Measurements from ENCODE around the gene CCDC97. TPM values are rescaled to one million over a fixed set of nuclear protein-coding genes. Genes with fewer than 3 reads are reported as not detected.

The CCDC97 gene
- total RNA-seq, 2 donors from 2014 or later, result 8.1 to 16.2 TPM

DNA sequence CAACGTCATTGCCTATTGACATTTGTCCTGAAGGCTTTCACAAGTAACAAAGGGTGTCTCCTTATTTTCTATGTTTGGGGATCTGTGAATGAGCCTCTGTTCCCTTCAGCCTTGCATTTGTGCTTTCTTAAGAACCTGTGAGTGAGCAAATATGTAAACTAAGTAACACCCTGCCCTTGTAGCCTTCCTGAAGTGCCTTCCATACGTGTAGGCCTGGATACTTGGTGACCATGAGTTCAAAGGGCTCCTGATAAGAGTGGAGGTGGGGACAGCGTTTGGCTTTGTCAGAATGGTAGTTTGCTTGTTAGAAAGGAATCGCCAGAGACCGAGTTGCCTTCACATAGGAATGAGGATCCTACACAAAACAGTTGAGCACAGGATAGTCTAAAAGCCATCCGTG, 14.5 kb upstream of the CCDC97 start:
- Histone ChIP-seq H3K36me3 (peaks cover 71% of the 10 kb centered on the region), H3K27me3 (no peaks in the 10 kb centered on the region), H3K9me3 (no peaks in the 10 kb centered on the region), H3K4me1 (peaks cover 0 to 47% of the 10 kb centered on the region in 2 donors), H3K27ac (peak overlapping the region; percentile 90 to 95), H3K4me3 (no peak overlapping the region)
- DNase-seq (ENCODE audit: low spot score), result no peak
- TF ChIP-seq, protein P1, sequence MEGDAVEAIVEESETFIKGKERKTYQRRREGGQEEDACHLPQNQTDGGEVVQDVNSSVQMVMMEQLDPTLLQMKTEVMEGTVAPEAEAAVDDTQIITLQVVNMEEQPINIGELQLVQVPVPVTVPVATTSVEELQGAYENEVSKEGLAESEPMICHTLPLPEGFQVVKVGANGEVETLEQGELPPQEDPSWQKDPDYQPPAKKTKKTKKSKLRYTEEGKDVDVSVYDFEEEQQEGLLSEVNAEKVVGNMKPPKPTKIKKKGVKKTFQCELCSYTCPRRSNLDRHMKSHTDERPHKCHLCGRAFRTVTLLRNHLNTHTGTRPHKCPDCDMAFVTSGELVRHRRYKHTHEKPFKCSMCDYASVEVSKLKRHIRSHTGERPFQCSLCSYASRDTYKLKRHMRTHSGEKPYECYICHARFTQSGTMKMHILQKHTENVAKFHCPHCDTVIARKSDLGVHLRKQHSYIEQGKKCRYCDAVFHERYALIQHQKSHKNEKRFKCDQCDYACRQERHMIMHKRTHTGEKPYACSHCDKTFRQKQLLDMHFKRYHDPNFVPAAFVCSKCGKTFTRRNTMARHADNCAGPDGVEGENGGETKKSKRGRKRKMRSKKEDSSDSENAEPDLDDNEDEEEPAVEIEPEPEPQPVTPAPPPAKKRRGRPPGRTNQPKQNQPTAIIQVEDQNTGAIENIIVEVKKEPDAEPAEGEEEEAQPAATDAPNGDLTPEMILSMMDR (IDR thresholded peaks at IDR 0.05), result no peak

DNA sequence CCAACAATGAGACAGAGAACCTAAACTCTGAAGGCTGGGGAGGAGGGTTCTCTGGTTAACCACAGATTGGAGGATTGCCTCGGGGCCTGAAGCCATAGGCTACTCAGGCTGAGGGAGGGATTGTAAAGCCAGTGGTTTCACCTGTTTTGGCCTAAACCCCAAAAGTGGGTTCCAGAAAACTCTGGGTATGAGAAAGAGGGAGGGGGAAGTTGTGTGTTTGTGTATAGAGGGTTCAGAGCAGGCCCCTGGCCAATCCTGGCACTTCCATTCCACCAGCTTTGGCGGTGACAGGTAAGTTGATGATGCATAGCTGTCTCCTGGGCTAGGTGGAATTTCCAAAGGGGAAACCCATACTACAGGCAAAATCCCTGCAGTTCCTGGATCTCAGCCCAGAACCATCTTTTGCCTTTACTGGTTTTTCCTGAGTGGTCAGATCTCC, 13.5 kb upstream of the CCDC97 start:
- H3K36me3 ChIP-seq, result peaks cover 69% of the 10 kb centered on the region
- TF ChIP-seq, protein P1 (IDR thresholded peaks at IDR 0.05), result no peak
- H3K9me3 ChIP-seq, result no peaks in the 10 kb centered on the region
- H3K27ac ChIP-seq, result peak overlapping the region; percentile 90 to 95
- H3K4me1 ChIP-seq, result peaks cover 0 to 57% of the 10 kb centered on the region in 2 donors
- no peak for DNase-seq (ENCODE audit: low spot score)
- no peaks in the 10 kb centered on the region for H3K27me3 ChIP-seq
- H3K4me3 ChIP-seq, result no peak overlapping the region

DNA sequence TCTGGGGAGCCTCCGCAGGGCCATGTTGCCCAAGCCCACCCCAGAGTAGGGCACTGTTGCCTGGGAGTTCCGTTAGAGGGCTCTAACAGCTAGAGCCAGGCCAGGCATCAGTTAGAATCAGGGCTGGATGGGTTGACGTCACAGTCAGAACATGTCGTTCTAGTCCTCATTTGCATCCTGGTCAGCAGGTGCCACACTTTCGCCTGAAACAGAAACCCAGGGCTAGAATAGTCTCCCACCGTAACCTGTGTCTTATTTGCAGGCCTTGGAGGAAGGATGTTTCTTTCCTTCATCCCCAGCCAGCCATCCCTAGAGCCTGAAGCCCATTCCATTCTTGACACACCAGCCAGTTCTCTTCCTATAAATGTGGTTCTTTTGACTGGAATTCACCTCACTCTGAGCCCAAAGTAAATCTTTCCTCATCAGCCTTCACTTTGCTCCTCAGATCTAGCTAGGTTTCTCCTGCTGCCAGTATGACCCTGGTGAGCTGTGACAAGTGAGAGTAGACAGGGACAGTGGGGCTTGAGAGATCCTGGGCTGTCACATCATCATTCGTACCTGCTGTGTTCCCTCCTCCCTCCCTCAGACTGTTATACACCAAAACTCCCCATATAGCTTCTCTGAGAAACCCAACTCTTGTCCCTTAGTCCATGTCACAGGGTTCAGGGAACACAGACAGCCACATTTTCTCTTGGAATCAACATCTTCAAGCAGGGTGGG, 12.2 kb upstream of the CCDC97 start:
- Histone ChIP-seq H3K27ac (peak overlapping the region; percentile 90 to 95), H3K4me1 (peaks cover 0 to 62% of the 10 kb centered on the region in 2 donors), H3K36me3 (peaks cover 68% of the 10 kb centered on the region), H3K27me3 (no peaks in the 10 kb centered on the region), H3K9me3 (no peaks in the 10 kb centered on the region), H3K4me3 (no peak overlapping the region)
- no peak for DNase-seq (ENCODE audit: low spot score)
- TF ChIP-seq, protein P1 (IDR thresholded peaks at IDR 0.05), result peak in 1 of 2 donors; percentile 22

DNA sequence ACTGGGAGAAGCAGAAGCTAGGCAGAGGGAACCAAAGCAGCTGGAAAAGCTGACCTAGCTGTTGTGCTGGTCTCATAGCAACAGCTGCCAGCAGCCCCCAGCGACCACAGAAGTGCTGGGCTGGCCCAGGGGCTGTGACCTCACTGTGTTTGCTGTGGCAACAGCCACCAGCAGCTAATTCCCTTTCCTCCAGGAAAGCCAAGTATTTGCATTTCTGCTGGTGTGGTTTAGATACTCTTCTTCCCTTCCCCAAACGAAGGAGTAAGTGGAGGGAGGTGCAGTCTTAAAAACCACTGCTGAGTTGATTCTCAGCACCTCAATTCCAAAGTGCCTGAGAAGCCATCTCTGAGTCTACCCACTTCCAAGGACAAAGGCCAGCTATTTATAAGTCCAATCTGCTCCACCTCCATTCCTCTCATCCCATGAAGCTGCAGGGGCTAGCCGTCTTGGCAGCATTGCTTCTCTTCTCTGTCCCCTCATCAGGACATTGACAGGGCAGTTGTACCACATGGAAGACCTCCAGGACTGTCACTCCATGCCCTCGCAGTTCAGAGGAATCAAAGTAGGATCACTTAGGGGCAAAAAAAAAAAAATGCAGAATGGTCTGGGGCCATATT, 11.5 kb upstream of the CCDC97 start:
- peak; percentile 90 for DNase-seq (ENCODE audit: low spot score)
- H3K9me3 ChIP-seq, result no peaks in the 10 kb centered on the region
- peak overlapping the region; percentile 90 to 95 for H3K27ac ChIP-seq
- peaks cover 0 to 66% of the 10 kb centered on the region in 2 donors for H3K4me1 ChIP-seq
- peaks cover 68% of the 10 kb centered on the region for H3K36me3 ChIP-seq
- peak overlapping the region in 1 of 2 donors; percentile 7 for H3K4me3 ChIP-seq
- no peaks in the 10 kb centered on the region for H3K27me3 ChIP-seq
- TF ChIP-seq, protein P1 (IDR thresholded peaks at IDR 0.05), result no peak

DNA sequence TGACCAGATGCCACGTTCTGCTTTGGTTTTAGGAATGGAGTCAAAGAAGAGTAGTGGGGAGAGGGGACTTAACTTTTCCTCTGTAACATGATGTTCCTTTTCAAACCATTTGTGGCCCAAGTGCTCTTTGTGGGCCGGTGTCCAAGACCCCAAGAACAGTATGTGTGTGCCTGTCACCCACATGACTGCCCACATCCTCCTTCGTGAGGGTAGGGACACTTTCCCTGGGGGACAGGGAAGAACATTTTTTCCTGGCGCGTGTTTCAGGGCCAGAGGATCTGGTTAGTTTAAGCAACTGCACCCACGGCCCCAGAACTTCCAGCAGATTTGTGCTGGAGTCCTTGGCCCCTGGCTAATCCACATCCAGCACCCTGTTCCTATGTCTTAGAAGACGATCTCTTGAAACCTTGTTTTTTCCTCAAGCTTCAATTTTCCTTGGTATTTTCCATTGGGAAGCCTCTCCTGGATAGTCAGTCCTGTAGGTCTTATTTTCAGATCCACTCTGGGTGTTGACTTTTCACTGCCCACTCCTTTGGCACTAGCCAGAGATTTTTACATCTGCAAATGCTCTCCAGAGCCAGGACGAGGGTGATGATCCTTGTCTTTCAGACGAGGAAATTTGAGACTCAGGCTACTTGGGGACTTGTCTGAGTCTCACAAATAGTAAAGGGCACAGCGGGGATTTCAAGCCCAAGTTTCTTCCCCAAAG, 10.8 kb upstream of the CCDC97 start:
- H3K4me3 ChIP-seq, result no peak overlapping the region
- TF ChIP-seq, protein P1 (IDR thresholded peaks at IDR 0.05), result no peak
- H3K4me1 ChIP-seq, result peaks cover 0 to 71% of the 10 kb centered on the region in 2 donors
- H3K36me3 ChIP-seq, result peaks cover 68% of the 10 kb centered on the region
- H3K9me3 ChIP-seq, result no peaks in the 10 kb centered on the region
- DNase-seq (ENCODE audit: low spot score), result no peak
- no peaks in the 10 kb centered on the region for H3K27me3 ChIP-seq
- peak overlapping the region; percentile 90 to 95 for H3K27ac ChIP-seq

All from right atrium auricular region (tissue), 2 donors.